HCT116 (cell line): ENCODE data around the gene TAMM41. TPM values are rescaled to one million over a fixed set of nuclear protein-coding genes. Genes with fewer than 3 reads are reported as not detected.

Source experiments
- ATAC-seq: fragments of 200-7000 bp; cut with Tn5 transposase; 2 replicates; pipeline ENCODE4 v1.9.1; 2020; ENCODE audit warnings: mild to moderate bottlenecking, moderate library complexity
- BruUV-seq: library from RNA; stranded (reverse); fragments of 400-500 nt; replicated peaks from 2 replicates; lab custom pipeline; 2021; lab: Mats Ljungman, UMichigan
- CTCF ChIA-PET: fragments of 300-600 bp; sonication (Branson Sonifier 250); formaldehyde crosslinking; loops from one replicate; lab custom pipeline; 2021; ENCODE audit warnings: antibody characterized with exemption; lab: Charles Lee
- POLR2A ChIA-PET: fragments of 300-600, 350-600 bp; sonication (Branson Sonifier 250); formaldehyde crosslinking; loops from one replicate; lab custom pipeline; 2021; ENCODE audit warnings: antibody characterized with exemption; lab: Charles Lee
- RAD21 ChIA-PET, 2 experiments: fragments of 300-600 bp; sonication (Branson Sonifier 250); formaldehyde crosslinking; loops; one replicate each; lab custom pipeline; 2023; ENCODE audit warnings: low total read pairs in 2 of 2; ENCODE audit not compliant: uncharacterized antibody in 2 of 2, unreplicated experiment in 2 of 2, low non-redundant PET in 1 of 2; lab: Charles Lee
- DNase-seq: peaks from one replicate; pipeline ENCODE4 v3.0.0-alpha.2; 2010; ENCODE audit warnings: low read depth, low spot score
- H2AFZ ChIP-seq: fragments of 200-600 bp; shearing (Covaris generic), sonication (generic); 2 replicates; pipeline ENCODE4 v1.6.1; 2017; ENCODE audit warnings: low read depth, mixed run types, mixed read lengths, antibody characterized with exemption, low read length; ENCODE audit not compliant: poor library complexity, severe bottlenecking
- H3K27ac ChIP-seq: 2 replicates; pipeline ENCODE4 v1.5.1; 2012; ENCODE audit warnings: low read depth, low read length
- H3K27me3 ChIP-seq: fragments of 200-600 bp; sonication (generic); 2 replicates; pipeline ENCODE4 v1.6.1; 2016; ENCODE audit warnings: mixed run types, low read length, mixed read lengths; ENCODE audit not compliant: insufficient read depth
- H3K36me3 ChIP-seq, 2 experiments: fragments of 200-500 bp in 1 of 2; fragments of 200-600 bp in 1 of 2; sonication (Bioruptor generic) in 1 of 2; sonication (generic) in 1 of 2; 2 replicates each; pipeline versions ENCODE4 v1.5.1 to v1.6.1; 2014 to 2016; ENCODE audit warnings: low read length in 2 of 2, inconsistent platforms in 1 of 2, mixed read lengths in 1 of 2, mixed run types in 1 of 2; ENCODE audit not compliant: insufficient read depth in 2 of 2, control insufficient read depth in 1 of 2
- H3K4me1 ChIP-seq, 2 experiments: fragments of 200-600 bp in 1 of 2; sonication (generic) in 1 of 2; 2 replicates each; pipeline versions ENCODE4 v1.5.1 to v1.6.1; 2012 to 2017; ENCODE audit warnings: low read length in 2 of 2, inconsistent platforms in 1 of 2, mild to moderate bottlenecking in 1 of 2, mixed read lengths in 1 of 2, mixed run types in 1 of 2, moderate library complexity in 1 of 2; ENCODE audit not compliant: insufficient read depth in 2 of 2, control insufficient read depth in 1 of 2
- H3K4me2 ChIP-seq: fragments of 200-600 bp; sonication (generic); 2 replicates; pipeline ENCODE4 v1.6.1; 2017; ENCODE audit warnings: mixed run types, low read length, mixed read lengths
- H3K4me3 ChIP-seq, 2 experiments: fragments of 200-600 bp in 1 of 2; sonication (generic) in 1 of 2; replicated peaks in 1 of 2; 2 replicates each; pipeline ENCODE4 v1.5.1; 2011 to 2016; ENCODE audit warnings: low read length in 2 of 2, control low read depth in 1 of 2, low read depth in 1 of 2, mild to moderate bottlenecking in 1 of 2, mixed read lengths in 1 of 2, mixed run types in 1 of 2
- H3K79me2 ChIP-seq: fragments of 200-600 bp; sonication (generic); 2 replicates; pipeline ENCODE4 v1.6.1; 2017; ENCODE audit warnings: mild to moderate bottlenecking, mixed run types, low read length, moderate library complexity, mixed read lengths; ENCODE audit not compliant: insufficient read depth
- H3K9ac ChIP-seq: fragments of 200-600 bp; sonication (generic); 2 replicates; pipeline ENCODE4 v1.6.1; 2016; ENCODE audit warnings: low read length, mixed read lengths
- H3K9me2 ChIP-seq: fragments of 200-600 bp; sonication (generic), shearing (Covaris generic); 2 replicates; pipeline ENCODE4 v1.6.1; 2017; ENCODE audit warnings: mixed run types, mild to moderate bottlenecking, moderate library complexity; ENCODE audit not compliant: insufficient read depth
- H3K9me3 ChIP-seq, 2 experiments: fragments of 200-500 bp in 1 of 2; fragments of 200-600 bp in 1 of 2; sonication (Bioruptor generic) in 1 of 2; sonication (generic) in 1 of 2; 2 replicates each; pipeline ENCODE4 v1.6.1; 2014 to 2017; ENCODE audit warnings: low read length in 2 of 2, mixed read lengths in 2 of 2, inconsistent platforms in 1 of 2, low read depth in 1 of 2, mild to moderate bottlenecking in 1 of 2, mixed run types in 1 of 2, moderate library complexity in 1 of 2; ENCODE audit not compliant: control insufficient read depth in 1 of 2, insufficient read depth in 1 of 2
- H4K20me1 ChIP-seq: fragments of 200-600 bp; sonication (generic), shearing (Covaris generic); 2 replicates; pipeline ENCODE4 v1.6.1; 2017; ENCODE audit warnings: mixed run types, mild to moderate bottlenecking, moderate library complexity; ENCODE audit not compliant: insufficient read depth
- CEBPB ChIP-seq: IDR thresholded peaks from 2 replicates; pipeline ENCODE4 v1.6.1; 2012; ENCODE audit warnings: low read depth
- CTCF ChIP-seq, 3 experiments: fragments of 200-600 bp in 1 of 3; sonication (generic) in 1 of 3; IDR thresholded peaks in 2 of 3; conservative IDR thresholded peaks in 1 of 3; 2 replicates each; pipeline ENCODE4 v1.5.1; 2012 to 2017; ENCODE audit warnings: low read depth in 2 of 3, low read length in 2 of 3, antibody characterized with exemption in 1 of 3, borderline replicate concordance in 1 of 3, control low read depth in 1 of 3, mild to moderate bottlenecking in 1 of 3, mixed read lengths in 1 of 3, mixed run types in 1 of 3, moderate library complexity in 1 of 3; ENCODE audit not compliant: insufficient read depth in 1 of 3
- EZH2phosphoT487 ChIP-seq: fragments of 200-600 bp; IDR thresholded peaks from 2 replicates; pipeline ENCODE4 v1.6.1; 2018; ENCODE audit warnings: antibody characterized with exemption, borderline replicate concordance
- FOSL1 ChIP-seq: IDR thresholded peaks from 2 replicates; pipeline ENCODE4 v1.6.1; 2012; ENCODE audit warnings: low read depth
- SRF ChIP-seq: IDR thresholded peaks from 2 replicates; pipeline ENCODE4 v1.6.1; 2012; ENCODE audit warnings: low read depth
- TCF7L2 ChIP-seq: IDR thresholded peaks from 2 replicates; pipeline ENCODE4 v1.7.0; 2011; ENCODE audit warnings: borderline replicate concordance, inconsistent platforms; ENCODE audit not compliant: insufficient read depth, insufficient read length; ENCODE audit errors: extremely low read depth
- intact Hi-C: fragments of 100-400 bp; cut with micrococcal nuclease; formaldehyde crosslinking; loops from 2 replicates; pipeline ENCODE4 v1.10.0; 2022
- total RNA-seq: library from RNA; stranded (reverse); gene quantifications from one replicate; pipeline ENCODE4 v1.2.1, GENCODE V29; 2021; ENCODE audit not compliant: unreplicated experiment
- TF ChIP-seq, protein P1 (sequence below): IDR thresholded peaks from 2 replicates; pipeline ENCODE4 v1.6.1; 2012; ENCODE audit warnings: low read depth

TAMM41 gene
- total RNA-seq, 1 experiment from 2014 or later = 17.9 TPM

- H4K20me1 ChIP-seq = no peaks in the 10 kb centered on the region
- BruUV-seq = no TSS peak
- no peak overlapping the region for H2AFZ ChIP-seq
- H3K79me2 ChIP-seq = no peaks in the 10 kb centered on the region
- H3K9me3 ChIP-seq = no peaks in the 10 kb centered on the region
- H3K36me3 ChIP-seq = peaks cover 15 to 39% of the 10 kb centered on the region in 2 experiments
- no peak overlapping the region for H3K9ac ChIP-seq
- H3K4me1 ChIP-seq = no peaks in the 10 kb centered on the region
- no peak overlapping the region for H3K4me2 ChIP-seq
- H3K4me3 ChIP-seq = no peak overlapping the region
- ChIA-PET POLR2A (no interaction called here), RAD21 (no interaction called here), CTCF (no interaction called here)
- no peak for ATAC-seq
- no peak for TF ChIP-seq TCF7L2
- H3K27ac ChIP-seq = no peak overlapping the region
- H3K9me2 ChIP-seq = no peaks in the 10 kb centered on the region
- no peak for DNase-seq
- intact Hi-C loops = no loop called here
- no peaks in the 10 kb centered on the region for H3K27me3 ChIP-seq
Observed at GRCh38 chr3:11825301-11825700, 21.4 kb downstream of the TAMM41 start.

- no peak for DNase-seq
- no peaks in the 10 kb centered on the region for H3K9me3 ChIP-seq
Observed at GRCh38 chr3:11820531-11821041, 26.1 kb downstream of the TAMM41 start.

More at GRCh38 chr3:11820531-11821041, 26.1 kb downstream of the TAMM41 start:
- ChIA-PET RAD21 (no interaction called here), CTCF (no interaction called here), POLR2A (no interaction called here)
- H3K79me2 ChIP-seq = no peaks in the 10 kb centered on the region
- H3K4me3 ChIP-seq = no peak overlapping the region
- no peaks in the 10 kb centered on the region for H4K20me1 ChIP-seq
- BruUV-seq = no TSS peak
- peak; percentile 63; the same call in 1 of the 2 replicates for ATAC-seq
- H3K4me2 ChIP-seq = no peak overlapping the region
- intact Hi-C loops = no loop called here
- no peaks in the 10 kb centered on the region for H3K27me3 ChIP-seq
- H3K4me1 ChIP-seq = no peaks in the 10 kb centered on the region
- no peaks in the 10 kb centered on the region for H3K9me2 ChIP-seq
- no peak overlapping the region for H3K27ac ChIP-seq
- no peak for TF ChIP-seq EZH2phosphoT487
- peak; percentile 27 for TF ChIP-seq TCF7L2
- TF ChIP-seq, protein P1, sequence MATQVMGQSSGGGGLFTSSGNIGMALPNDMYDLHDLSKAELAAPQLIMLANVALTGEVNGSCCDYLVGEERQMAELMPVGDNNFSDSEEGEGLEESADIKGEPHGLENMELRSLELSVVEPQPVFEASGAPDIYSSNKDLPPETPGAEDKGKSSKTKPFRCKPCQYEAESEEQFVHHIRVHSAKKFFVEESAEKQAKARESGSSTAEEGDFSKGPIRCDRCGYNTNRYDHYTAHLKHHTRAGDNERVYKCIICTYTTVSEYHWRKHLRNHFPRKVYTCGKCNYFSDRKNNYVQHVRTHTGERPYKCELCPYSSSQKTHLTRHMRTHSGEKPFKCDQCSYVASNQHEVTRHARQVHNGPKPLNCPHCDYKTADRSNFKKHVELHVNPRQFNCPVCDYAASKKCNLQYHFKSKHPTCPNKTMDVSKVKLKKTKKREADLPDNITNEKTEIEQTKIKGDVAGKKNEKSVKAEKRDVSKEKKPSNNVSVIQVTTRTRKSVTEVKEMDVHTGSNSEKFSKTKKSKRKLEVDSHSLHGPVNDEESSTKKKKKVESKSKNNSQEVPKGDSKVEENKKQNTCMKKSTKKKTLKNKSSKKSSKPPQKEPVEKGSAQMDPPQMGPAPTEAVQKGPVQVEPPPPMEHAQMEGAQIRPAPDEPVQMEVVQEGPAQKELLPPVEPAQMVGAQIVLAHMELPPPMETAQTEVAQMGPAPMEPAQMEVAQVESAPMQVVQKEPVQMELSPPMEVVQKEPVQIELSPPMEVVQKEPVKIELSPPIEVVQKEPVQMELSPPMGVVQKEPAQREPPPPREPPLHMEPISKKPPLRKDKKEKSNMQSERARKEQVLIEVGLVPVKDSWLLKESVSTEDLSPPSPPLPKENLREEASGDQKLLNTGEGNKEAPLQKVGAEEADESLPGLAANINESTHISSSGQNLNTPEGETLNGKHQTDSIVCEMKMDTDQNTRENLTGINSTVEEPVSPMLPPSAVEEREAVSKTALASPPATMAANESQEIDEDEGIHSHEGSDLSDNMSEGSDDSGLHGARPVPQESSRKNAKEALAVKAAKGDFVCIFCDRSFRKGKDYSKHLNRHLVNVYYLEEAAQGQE = no peak
- no peak for TF ChIP-seq FOSL1
- TF ChIP-seq CEBPB = no peak
- TF ChIP-seq SRF = no peak
- TF ChIP-seq CTCF (IDR thresholded peaks at IDR 0.05 in 2 of 3, conservative IDR thresholded peaks at IDR 0.05 in 1 of 3; ENCODE audit: borderline replicate concordance in 1 of 3, insufficient read depth in 1 of 3, low read depth in 2 of 3, low read length in 2 of 3) = peak in 2 of 3 experiments; percentile 13 to 30; a peak in 1 of 6 replicates
- peaks cover 6 to 35% of the 10 kb centered on the region in 2 experiments for H3K36me3 ChIP-seq
- H3K9ac ChIP-seq = no peak overlapping the region
- no peak overlapping the region for H2AFZ ChIP-seq
